AG04449 (cell line): ENCODE measurements around the gene ABCG1.

ENCODE experiments used
- CTCF ChIA-PET: fragments of 350-600 bp; formaldehyde crosslinking; extraction: SDS; loops from one replicate; lab custom pipeline; 2021; ENCODE audit warnings: antibody characterized with exemption; lab: Yijun Ruan, JAX
- POLR2A ChIA-PET: fragments of 400-600, 350-600 bp; formaldehyde crosslinking; extraction: SDS; loops from one replicate; lab custom pipeline; 2020; ENCODE audit warnings: antibody characterized with exemption, inconsistent platforms; lab: Yijun Ruan, JAX
- DNase-seq: peaks from one replicate; pipeline ENCODE4 v3.0.0-alpha.2; 2010; ENCODE audit warnings: low read depth, low spot score
- H3K4me3 ChIP-seq: 2 replicates; pipeline ENCODE4 v1.5.1; 2011; ENCODE audit warnings: low read depth, mild to moderate bottlenecking, control low read depth, low read length
- TF ChIP-seq, protein P1 (sequence below): IDR thresholded peaks from one replicate; pipeline ENCODE4 v1.5.1; 2011; ENCODE audit warnings: mild to moderate bottlenecking, moderate library complexity, low read length, control low read depth, inconsistent platforms; ENCODE audit not compliant: insufficient read depth; ENCODE audit errors: missing control alignments

ABCG1 gene

DNA sequence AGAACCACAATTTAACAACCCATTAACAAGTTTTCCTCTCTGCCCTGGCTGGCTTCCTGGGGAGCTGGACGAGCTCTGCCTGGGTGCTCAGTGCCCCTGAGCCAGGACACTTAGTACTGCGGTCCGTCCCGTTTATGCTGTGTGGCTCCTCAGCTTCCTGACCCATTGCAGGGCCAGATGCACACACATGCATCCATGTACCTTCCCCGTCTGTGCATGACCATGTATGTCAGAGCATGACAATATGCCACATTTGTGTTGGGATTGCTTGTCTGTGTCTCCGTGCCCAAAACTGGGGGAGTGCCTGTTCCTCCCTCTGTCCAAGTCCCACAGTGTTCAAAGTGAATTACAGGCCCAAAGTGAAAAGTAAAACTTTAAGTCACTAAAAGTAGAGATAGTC, 106.0 kb downstream of the ABCG1 start:
- TF ChIP-seq, protein P1, sequence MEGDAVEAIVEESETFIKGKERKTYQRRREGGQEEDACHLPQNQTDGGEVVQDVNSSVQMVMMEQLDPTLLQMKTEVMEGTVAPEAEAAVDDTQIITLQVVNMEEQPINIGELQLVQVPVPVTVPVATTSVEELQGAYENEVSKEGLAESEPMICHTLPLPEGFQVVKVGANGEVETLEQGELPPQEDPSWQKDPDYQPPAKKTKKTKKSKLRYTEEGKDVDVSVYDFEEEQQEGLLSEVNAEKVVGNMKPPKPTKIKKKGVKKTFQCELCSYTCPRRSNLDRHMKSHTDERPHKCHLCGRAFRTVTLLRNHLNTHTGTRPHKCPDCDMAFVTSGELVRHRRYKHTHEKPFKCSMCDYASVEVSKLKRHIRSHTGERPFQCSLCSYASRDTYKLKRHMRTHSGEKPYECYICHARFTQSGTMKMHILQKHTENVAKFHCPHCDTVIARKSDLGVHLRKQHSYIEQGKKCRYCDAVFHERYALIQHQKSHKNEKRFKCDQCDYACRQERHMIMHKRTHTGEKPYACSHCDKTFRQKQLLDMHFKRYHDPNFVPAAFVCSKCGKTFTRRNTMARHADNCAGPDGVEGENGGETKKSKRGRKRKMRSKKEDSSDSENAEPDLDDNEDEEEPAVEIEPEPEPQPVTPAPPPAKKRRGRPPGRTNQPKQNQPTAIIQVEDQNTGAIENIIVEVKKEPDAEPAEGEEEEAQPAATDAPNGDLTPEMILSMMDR = no peak
- H3K4me3 ChIP-seq = no peak overlapping the region
- POLR2A ChIA-PET = no interaction called here
- no peak for DNase-seq
- CTCF ChIA-PET = no interaction called here

DNA sequence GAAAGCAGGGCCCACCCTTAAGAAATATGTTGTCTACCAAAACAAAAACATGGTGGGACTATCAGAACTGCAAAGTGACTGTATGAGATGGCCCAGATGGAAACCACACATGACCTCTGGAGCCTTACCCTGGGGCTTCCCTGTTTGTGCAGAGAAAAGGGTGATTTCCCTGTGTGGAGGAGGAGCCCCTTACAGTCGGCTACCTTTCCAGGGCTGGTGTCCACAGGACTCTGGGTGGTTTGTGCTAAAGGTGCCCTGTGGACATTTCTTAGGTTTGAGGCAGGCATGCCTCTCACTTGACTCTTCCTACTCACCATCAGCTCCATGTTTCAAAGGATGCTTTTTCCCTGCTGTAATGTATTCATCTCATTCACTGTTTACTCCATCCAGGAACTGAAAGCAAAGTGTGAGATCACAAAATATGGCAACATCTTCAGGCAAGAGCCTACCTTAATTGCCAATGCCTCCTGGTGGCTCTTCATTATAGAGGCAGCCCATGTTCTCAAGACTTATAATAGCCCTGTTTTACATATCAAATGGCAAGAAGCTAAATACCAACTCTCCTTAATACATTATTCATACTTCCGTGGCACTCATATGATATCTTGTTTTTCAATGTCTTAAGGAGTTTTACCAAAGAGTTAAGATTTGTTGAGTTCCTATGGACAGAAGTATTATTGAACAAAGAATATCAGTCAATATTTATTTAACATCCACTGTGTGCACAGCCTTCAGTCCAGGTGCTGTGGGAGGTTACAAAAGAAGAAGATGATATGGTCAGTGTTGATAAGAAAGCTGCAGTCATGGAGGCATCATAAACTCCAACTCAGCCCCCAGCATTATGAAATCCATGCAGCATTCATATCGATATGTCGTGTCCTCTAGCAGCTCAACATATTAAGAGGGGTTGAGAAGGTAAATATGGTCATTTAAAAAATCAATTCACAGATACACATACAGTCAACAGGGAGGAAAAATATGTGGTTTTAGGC, 111.7 kb downstream of the ABCG1 start:
- TF ChIP-seq, protein P1 = no peak
- ChIA-PET POLR2A (no interaction called here), CTCF (interaction anchor here (0.5 kb wide), 1 partner anchor 45 kb away, joined by 3 read pairs; no protein-coding TSS in a partner anchor)
- no peak for DNase-seq
- no peak overlapping the region for H3K4me3 ChIP-seq

GRCh38 chr21:42331660-42332059, 112.7 kb downstream of the ABCG1 start:
- TF ChIP-seq, protein P1 = no peak
- POLR2A ChIA-PET = no interaction called here
- CTCF ChIA-PET = no interaction called here
- no peak overlapping the region for H3K4me3 ChIP-seq
- DNase-seq = no peak

- ChIA-PET CTCF (no interaction called here), POLR2A (no interaction called here)
- no peak overlapping the region for H3K4me3 ChIP-seq
- no peak for DNase-seq
- TF ChIP-seq, protein P1 = no peak
Measured at GRCh38 chr21:42332557-42333317, 113.8 kb downstream of the ABCG1 start.

DNA sequence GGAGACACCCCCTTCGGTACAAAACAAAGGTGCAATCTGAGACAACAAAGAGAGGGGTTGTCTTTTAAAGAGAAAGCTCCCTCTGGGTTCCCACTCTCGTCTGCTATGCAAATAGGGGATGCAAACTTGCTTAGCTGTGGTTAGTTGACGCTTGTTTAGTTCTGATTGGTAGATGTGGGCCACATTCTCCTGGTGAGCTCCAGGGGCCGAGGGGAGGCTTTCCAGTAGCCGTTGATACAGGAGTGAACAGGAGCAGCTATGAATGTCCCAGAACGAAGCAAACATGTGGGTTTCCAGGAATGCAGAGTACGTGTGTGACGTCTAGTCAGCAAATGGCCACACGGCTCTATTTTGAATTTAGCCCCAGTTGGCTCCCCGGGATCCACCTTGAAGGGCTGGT, 117.1 kb downstream of the ABCG1 start:
- POLR2A ChIA-PET = no interaction called here
- TF ChIP-seq, protein P1 = no peak
- H3K4me3 ChIP-seq = no peak overlapping the region
- CTCF ChIA-PET = no interaction called here
- DNase-seq = no peak

DNA sequence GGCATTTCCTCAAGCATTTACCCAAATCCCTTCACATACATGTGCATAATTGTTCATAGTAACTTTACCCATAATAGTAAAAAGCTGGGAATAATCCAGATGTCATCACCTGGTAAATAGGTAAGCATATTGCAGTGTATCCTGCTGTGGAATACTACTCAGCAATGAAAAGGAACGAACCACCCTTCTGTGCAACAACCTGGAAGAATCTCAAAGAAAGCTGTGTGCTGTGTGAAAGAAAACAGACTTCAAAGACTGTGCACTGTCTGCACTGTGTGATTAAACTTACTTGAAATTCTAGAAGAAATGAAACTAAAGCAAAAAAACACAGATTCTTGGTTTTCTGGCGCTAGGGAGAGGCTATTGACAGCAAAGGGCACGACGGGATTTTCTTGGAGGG, 118.3 kb downstream of the ABCG1 start:
- ChIA-PET POLR2A (no interaction called here), CTCF (no interaction called here)

More for the DNA sequence above, 118.3 kb downstream of the ABCG1 start:
- no peak for DNase-seq
- no peak overlapping the region for H3K4me3 ChIP-seq
- TF ChIP-seq, protein P1 = no peak
